ENCODE measurements around the gene PIEZO2.

- TF ChIP-seq, protein P1, sequence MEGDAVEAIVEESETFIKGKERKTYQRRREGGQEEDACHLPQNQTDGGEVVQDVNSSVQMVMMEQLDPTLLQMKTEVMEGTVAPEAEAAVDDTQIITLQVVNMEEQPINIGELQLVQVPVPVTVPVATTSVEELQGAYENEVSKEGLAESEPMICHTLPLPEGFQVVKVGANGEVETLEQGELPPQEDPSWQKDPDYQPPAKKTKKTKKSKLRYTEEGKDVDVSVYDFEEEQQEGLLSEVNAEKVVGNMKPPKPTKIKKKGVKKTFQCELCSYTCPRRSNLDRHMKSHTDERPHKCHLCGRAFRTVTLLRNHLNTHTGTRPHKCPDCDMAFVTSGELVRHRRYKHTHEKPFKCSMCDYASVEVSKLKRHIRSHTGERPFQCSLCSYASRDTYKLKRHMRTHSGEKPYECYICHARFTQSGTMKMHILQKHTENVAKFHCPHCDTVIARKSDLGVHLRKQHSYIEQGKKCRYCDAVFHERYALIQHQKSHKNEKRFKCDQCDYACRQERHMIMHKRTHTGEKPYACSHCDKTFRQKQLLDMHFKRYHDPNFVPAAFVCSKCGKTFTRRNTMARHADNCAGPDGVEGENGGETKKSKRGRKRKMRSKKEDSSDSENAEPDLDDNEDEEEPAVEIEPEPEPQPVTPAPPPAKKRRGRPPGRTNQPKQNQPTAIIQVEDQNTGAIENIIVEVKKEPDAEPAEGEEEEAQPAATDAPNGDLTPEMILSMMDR (IDR thresholded peaks at IDR 0.05; ENCODE audit: insufficient read depth, low read depth, low read length): no peak
- no peak for TF ChIP-seq EZH2 (IDR thresholded peaks at IDR 0.05; ENCODE audit: insufficient read depth, low read length)
These were observed 372.9 kb downstream of the PIEZO2 start for GRCh38 chr18:10776493-10776892.
